IMR-90 (cell line): ENCODE data around the gene CALD1. TPM values are rescaled to one million over a fixed set of nuclear protein-coding genes. Genes with fewer than 3 reads are reported as not detected.

Source experiments
- ATAC-seq: fragments of 200-7000 bp; cut with Tn5 transposase; 2 replicates; pipeline ENCODE4 v1.9.1; 2020; ENCODE audit warnings: low read depth, mild to moderate bottlenecking, moderate library complexity
- BruUV-seq: library from RNA; stranded (reverse); fragments of 400-500 nt; replicated peaks from 2 replicates; lab custom pipeline; 2021; lab: Mats Ljungman, UMichigan
- CTCF ChIA-PET: fragments of 300-600 bp; formaldehyde crosslinking; extraction: SDS; loops from one replicate; lab custom pipeline; 2021; ENCODE audit warnings: antibody characterized with exemption; lab: Yijun Ruan, JAX
- POLR2A ChIA-PET: fragments of 300-600 bp; sonication (Branson Sonifier 250); formaldehyde crosslinking; loops from one replicate; lab custom pipeline; 2022; ENCODE audit warnings: antibody characterized with exemption; ENCODE audit not compliant: unreplicated experiment; lab: Charles Lee
- DNase-seq: peaks from one replicate; pipeline ENCODE4 v3.0.0; 2013
- H2AFZ ChIP-seq: replicated peaks from 2 replicates; pipeline ENCODE3; 2013; ENCODE audit warnings: low read length, mild to moderate bottlenecking; ENCODE audit not compliant: poor library complexity
- H2AK5ac ChIP-seq: 2 replicates; pipeline ENCODE4 v1.6.1; 2013; ENCODE audit warnings: low read depth, low read length, inconsistent platforms
- H2AK9ac ChIP-seq: replicated peaks from 2 replicates; pipeline ENCODE3; 2013; ENCODE audit warnings: mild to moderate bottlenecking, low read depth, low read length, moderate library complexity; ENCODE audit not compliant: poor library complexity
- H2BK120ac ChIP-seq: 2 replicates; pipeline ENCODE4 v1.6.1; 2013; ENCODE audit warnings: low read depth, low read length, inconsistent platforms
- H2BK15ac ChIP-seq: 3 replicates; pipeline ENCODE4 v1.6.1; 2013; ENCODE audit warnings: low read depth, low read length, inconsistent platforms
- H2BK20ac ChIP-seq: 2 replicates; pipeline ENCODE4 v1.6.1; 2013; ENCODE audit warnings: low read depth, mild to moderate bottlenecking, inconsistent platforms, low read length, moderate library complexity
- H2BK5ac ChIP-seq: 2 replicates; pipeline ENCODE4 v1.6.1; 2013; ENCODE audit warnings: mild to moderate bottlenecking, low read depth, low read length, inconsistent platforms; ENCODE audit not compliant: poor library complexity, severe bottlenecking
- H3K14ac ChIP-seq: replicated peaks from 2 replicates; pipeline ENCODE4 v1.6.1; 2013; ENCODE audit warnings: low read depth, low read length, inconsistent platforms
- H3K18ac ChIP-seq: 2 replicates; pipeline ENCODE4 v1.6.1; 2013; ENCODE audit warnings: low read depth, low read length, control low read depth
- H3K23ac ChIP-seq: 2 replicates; pipeline ENCODE4 v1.6.1; 2013; ENCODE audit warnings: low read depth, low read length, inconsistent platforms
- H3K27ac ChIP-seq: 2 replicates; pipeline ENCODE4 v1.5.1; 2013; ENCODE audit warnings: mild to moderate bottlenecking, control low read depth, low read length; ENCODE audit not compliant: insufficient read depth
- H3K27me3 ChIP-seq: 2 replicates; pipeline ENCODE4 v1.6.1; 2013; ENCODE audit warnings: low read length; ENCODE audit not compliant: control insufficient read depth, insufficient read depth
- H3K36me3 ChIP-seq: 2 replicates; pipeline ENCODE4 v1.6.1; 2013; ENCODE audit warnings: low read length, mixed read lengths; ENCODE audit not compliant: control insufficient read depth, insufficient read depth
- H3K4ac ChIP-seq: 2 replicates; pipeline ENCODE4 v1.6.1; 2013; ENCODE audit warnings: low read depth, low read length, inconsistent platforms
- H3K4me1 ChIP-seq: 2 replicates; pipeline ENCODE4 v1.6.1; 2013; ENCODE audit warnings: low read length, mixed read lengths; ENCODE audit not compliant: control insufficient read depth, insufficient read depth
- H3K4me2 ChIP-seq: 2 replicates; pipeline ENCODE4 v1.6.1; 2013; ENCODE audit warnings: low read depth, mild to moderate bottlenecking, control low read depth, low read length, moderate library complexity
- H3K4me3 ChIP-seq: 2 replicates; pipeline ENCODE4 v1.5.1; 2013; ENCODE audit warnings: low read depth, mild to moderate bottlenecking, control low read depth, low read length, moderate library complexity; ENCODE audit not compliant: insufficient read depth
- H3K56ac ChIP-seq: 2 replicates; pipeline ENCODE4 v1.6.1; 2013; ENCODE audit warnings: low read length, inconsistent platforms; ENCODE audit not compliant: insufficient read depth; ENCODE audit errors: extremely low read depth
- H3K79me1 ChIP-seq, 2 experiments: 2 replicates each; pipeline ENCODE4 v1.6.1; 2013; ENCODE audit warnings: low read length in 2 of 2, inconsistent platforms in 1 of 2, low read depth in 1 of 2
- H3K9ac ChIP-seq: 2 replicates; pipeline ENCODE4 v1.6.1; 2013; ENCODE audit warnings: low read depth, low read length, control low read depth
- H3K9me1 ChIP-seq: 2 replicates; pipeline ENCODE4 v1.6.1; 2013; ENCODE audit warnings: low read length, inconsistent platforms; ENCODE audit not compliant: insufficient read depth
- H3K9me3 ChIP-seq: 2 replicates; pipeline ENCODE4 v1.6.1; 2013; ENCODE audit warnings: low read length; ENCODE audit not compliant: control insufficient read depth, insufficient read depth
- H4K20me1 ChIP-seq: 2 replicates; pipeline ENCODE4 v1.6.1; 2013; ENCODE audit warnings: low read length, inconsistent platforms; ENCODE audit not compliant: insufficient read depth
- H4K5ac ChIP-seq: 2 replicates; pipeline ENCODE4 v1.6.1; 2013; ENCODE audit warnings: mild to moderate bottlenecking, low read depth, low read length, control low read depth
- H4K8ac ChIP-seq, 2 experiments: 2 replicates each; pipeline ENCODE4 v1.6.1; 2013; ENCODE audit warnings: low read depth in 2 of 2, low read length in 2 of 2, control low read depth in 1 of 2, inconsistent platforms in 1 of 2
- H4K91ac ChIP-seq: 2 replicates; pipeline ENCODE4 v1.6.1; 2013; ENCODE audit warnings: low read depth, low read length, inconsistent platforms; ENCODE audit not compliant: insufficient read depth
- CHD1 ChIP-seq: IDR thresholded peaks from 2 replicates; pipeline ENCODE4 v1.6.1; 2012; ENCODE audit warnings: low read depth, low read length, improper control_type of control experiment
- CTCF ChIP-seq: conservative IDR thresholded peaks from 2 replicates; pipeline ENCODE4 v1.5.1; 2012; ENCODE audit warnings: mild to moderate bottlenecking, low read depth, low read length, improper control_type of control experiment
- MXI1 ChIP-seq: IDR thresholded peaks from 2 replicates; pipeline ENCODE4 v1.6.1; 2012; ENCODE audit warnings: low read depth, mild to moderate bottlenecking, low read length, moderate library complexity, borderline replicate concordance
- WGBS, 2 experiments: methylation state at CpG; one replicate each; pipeline versions ENCODE4 v1.1.5 to v1.1.7; 2013; ENCODE audit warnings: missing lambda C conversion rate in 2 of 2; ENCODE audit not compliant: insufficient read length in 1 of 2; ENCODE audit errors: extremely low coverage in 2 of 2; 5-methylcytosine and 5-hydroxymethylcytosine counted together
- dilution Hi-C: fragments of 300-500 bp; cut with HindIII; formaldehyde crosslinking; loops from one replicate; pipeline ENCODE4 v1.14.3; 2018; ENCODE audit warnings: low sequenced_read_pairs; ENCODE audit not compliant: unreplicated experiment
- in situ Hi-C: fragments of 300-500 bp; cut with MboI; formaldehyde crosslinking; loops from 3 replicates; pipeline ENCODE4 v1.14.3; 2019; ENCODE audit warnings: low sequenced_read_pairs, inconsistent platforms, mixed read lengths
- intact Hi-C: fragments of 100-400 bp; cut with micrococcal nuclease; formaldehyde crosslinking; loops from 2 replicates; pipeline ENCODE4 v1.10.0; 2022
- polyA plus RNA-seq, 3 experiments: library from polyadenylated mRNA; depleted of rRNA; stranded (reverse); fragments of >200 nt; gene quantifications; 2 replicates each; pipeline ENCODE4 v1.2.3, GENCODE V29; 2012; ENCODE audit warnings: low replicate concordance in 1 of 3
- total RNA-seq: library from RNA; depleted of rRNA; stranded (reverse); fragments of >200 nt; gene quantifications from 2 replicates; pipeline ENCODE4 v1.2.3, GENCODE V29; 2012
- TF ChIP-seq, protein P1 (sequence below): fragments of 150-350 bp; IDR thresholded peaks from 2 replicates; pipeline ENCODE4 v1.6.1; 2017; ENCODE audit warnings: mild to moderate bottlenecking, antibody characterized with exemption, low read length, low read depth

Gene CALD1
- total and polyA plus RNA-seq, 2 of the 4 experiments (the other 2 are of a cell fraction) = 375 to 487 TPM

DNA sequence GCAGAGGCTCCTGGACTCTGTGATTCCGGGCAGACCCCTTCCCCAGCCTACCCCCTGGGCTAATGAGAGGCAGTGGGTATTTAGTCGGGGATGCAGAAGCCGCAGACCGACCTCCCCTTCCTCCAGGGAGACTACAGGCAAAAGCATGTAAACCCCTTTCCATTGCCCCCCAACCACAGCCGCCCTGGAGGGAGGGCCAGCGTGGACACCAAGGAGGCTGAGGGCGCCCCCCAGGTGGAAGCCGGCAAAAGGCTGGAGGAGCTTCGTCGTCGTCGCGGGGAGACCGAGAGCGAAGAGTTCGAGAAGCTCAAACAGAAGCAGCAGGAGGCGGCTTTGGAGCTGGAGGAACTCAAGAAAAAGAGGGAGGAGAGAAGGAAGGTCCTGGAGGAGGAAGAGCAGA, 167.9 kb downstream of the CALD1 start:
- no peaks in the 10 kb centered on the region for H3K27me3 ChIP-seq
- dilution Hi-C loops = no loop called here
- H3K4ac ChIP-seq = no peak overlapping the region
- H3K18ac ChIP-seq = no peak overlapping the region
- no peak overlapping the region for H4K5ac ChIP-seq
- H3K79me1 ChIP-seq = peaks cover 18 to 51% of the 10 kb centered on the region in 2 experiments
- H3K9me1 ChIP-seq = no peaks in the 10 kb centered on the region
- H3K4me2 ChIP-seq = no peak overlapping the region
- no peak overlapping the region for H2BK120ac ChIP-seq
- intact Hi-C loops = no loop called here
- in situ Hi-C loops = loop anchor here (5.0 kb wide), 1 partner anchor 260 kb away; no protein-coding TSS in a partner anchor
- no peak overlapping the region for H3K9ac ChIP-seq
- WGBS, 2 experiments = 96% methylated on average over 12 of the region's 17 CpGs; no CpG with 5 or more reads in 1 of the 2 experiments
- H2AFZ ChIP-seq = no peak overlapping the region
- peaks cover 46% of the 10 kb centered on the region for H3K36me3 ChIP-seq
- H2AK5ac ChIP-seq = no peak overlapping the region
- no TSS peak for BruUV-seq
- peaks cover 1% of the 10 kb centered on the region; the same call in 1 of the 2 replicates for H3K4me1 ChIP-seq
- H3K23ac ChIP-seq = no peak overlapping the region
- no peak overlapping the region for H3K56ac ChIP-seq
- no peaks in the 10 kb centered on the region for H3K9me3 ChIP-seq
- no peak overlapping the region for H3K14ac ChIP-seq
- no peak overlapping the region for H3K4me3 ChIP-seq
- H2BK5ac ChIP-seq = no peak overlapping the region
- no peaks in the 10 kb centered on the region; the same call in 1 of the 2 replicates for H4K20me1 ChIP-seq
- no peak overlapping the region for H4K91ac ChIP-seq
- CTCF ChIA-PET = interaction anchor here (0.6 kb wide), 1 partner anchor 224 kb away, joined by 3 read pairs; no protein-coding TSS in a partner anchor
- TF ChIP-seq, protein P1, sequence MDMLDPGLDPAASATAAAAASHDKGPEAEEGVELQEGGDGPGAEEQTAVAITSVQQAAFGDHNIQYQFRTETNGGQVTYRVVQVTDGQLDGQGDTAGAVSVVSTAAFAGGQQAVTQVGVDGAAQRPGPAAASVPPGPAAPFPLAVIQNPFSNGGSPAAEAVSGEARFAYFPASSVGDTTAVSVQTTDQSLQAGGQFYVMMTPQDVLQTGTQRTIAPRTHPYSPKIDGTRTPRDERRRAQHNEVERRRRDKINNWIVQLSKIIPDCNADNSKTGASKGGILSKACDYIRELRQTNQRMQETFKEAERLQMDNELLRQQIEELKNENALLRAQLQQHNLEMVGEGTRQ = no peak
- TF ChIP-seq MXI1 (no peak), CTCF (no peak), CHD1 (no peak)
- no peak overlapping the region for H2BK20ac ChIP-seq
- no peak overlapping the region for H2AK9ac ChIP-seq
- DNase-seq (no peak), ATAC-seq (no peak)
- no peak overlapping the region for H4K8ac ChIP-seq
- POLR2A ChIA-PET = no interaction called here
- H2BK15ac ChIP-seq = no peak overlapping the region
- H3K27ac ChIP-seq = peak overlapping the region; percentile 17; the same call in 1 of the 2 replicates
